ENCODE results near the gene TSPAN5.
A peak's percentile ranks its signal among the peaks of the same experiment; 100 is the strongest.

TSPAN5 gene

DNA sequence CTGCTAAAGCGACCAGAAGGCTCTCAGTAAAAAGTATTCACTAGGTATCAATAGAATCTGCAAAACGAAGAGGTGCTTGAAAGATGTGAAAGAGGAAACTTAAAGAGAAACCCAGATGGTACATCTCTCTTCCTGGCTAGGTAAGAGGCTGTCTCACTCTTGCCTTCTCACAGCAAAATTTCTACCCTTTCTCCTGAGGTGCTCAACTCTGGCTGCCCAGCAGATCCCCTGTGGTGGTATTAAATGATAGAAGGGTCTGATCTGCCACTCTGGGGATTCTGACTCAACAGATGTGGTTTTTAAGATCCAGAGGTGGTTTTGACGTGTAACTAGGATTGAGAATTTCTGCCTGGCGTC, 14.9 kb upstream of the TSPAN5 start:
- DNase-seq (ENCODE audit: low read depth), result no peak

DNA sequence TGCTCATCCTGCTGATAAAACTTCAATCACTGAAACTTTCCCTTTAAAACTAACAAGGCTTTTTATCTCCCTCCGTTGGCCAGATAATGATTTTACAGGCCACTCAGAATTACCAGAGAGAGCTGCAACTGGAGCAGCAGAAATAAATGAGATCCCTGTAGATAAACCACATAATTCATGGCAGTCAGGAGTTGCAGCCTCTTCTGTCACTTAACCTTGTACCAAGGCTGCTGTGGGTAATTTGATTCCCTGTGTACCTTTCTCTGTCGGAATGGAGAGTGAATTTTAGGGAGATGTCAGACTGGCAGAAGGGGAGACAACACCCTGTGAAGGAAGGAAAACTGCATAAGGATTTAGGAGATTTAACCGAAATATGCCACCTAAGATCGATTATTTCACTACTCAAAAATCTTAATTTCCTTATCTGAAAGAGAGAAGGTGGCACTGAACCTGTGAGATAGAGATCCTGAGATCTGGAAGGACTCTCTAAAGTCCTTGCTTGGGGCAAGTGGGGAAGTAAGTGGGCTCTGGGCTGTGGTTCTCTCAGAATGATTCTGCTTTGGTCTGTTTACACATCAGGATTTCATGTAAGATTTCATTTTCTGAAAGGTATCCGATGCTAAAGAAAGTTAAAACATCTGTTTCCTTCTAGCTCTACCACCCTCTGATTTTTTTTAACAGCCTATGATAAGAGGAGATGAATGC, 14.3 kb upstream of the TSPAN5 start:
- DNase-seq (ENCODE audit: low read depth), result no peak

GRCh38 chr4:98671131-98671530, 12.7 kb upstream of the TSPAN5 start:
- DNase-seq (ENCODE audit: low read depth), result no peak

DNA sequence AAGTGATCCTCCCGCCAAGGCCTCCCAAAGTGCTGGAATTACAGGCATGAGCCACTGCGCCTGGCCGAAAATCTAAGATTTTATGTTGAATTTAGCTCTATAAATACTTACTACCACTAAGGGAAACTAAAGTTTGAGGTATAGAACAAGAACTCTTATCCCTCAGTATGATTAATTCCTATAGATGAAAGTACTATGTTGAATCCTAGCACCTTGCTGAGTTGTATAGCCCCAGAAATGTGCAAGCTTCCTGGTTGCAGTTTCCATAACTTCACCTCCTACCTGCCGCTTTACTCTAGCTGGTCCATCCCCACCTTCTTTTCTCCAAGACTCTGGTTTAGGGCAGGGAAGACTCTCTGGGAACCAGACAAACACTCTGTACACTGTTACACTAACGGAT, 11.8 kb upstream of the TSPAN5 start:
- DNase-seq (ENCODE audit: low read depth), result no peak

DNA sequence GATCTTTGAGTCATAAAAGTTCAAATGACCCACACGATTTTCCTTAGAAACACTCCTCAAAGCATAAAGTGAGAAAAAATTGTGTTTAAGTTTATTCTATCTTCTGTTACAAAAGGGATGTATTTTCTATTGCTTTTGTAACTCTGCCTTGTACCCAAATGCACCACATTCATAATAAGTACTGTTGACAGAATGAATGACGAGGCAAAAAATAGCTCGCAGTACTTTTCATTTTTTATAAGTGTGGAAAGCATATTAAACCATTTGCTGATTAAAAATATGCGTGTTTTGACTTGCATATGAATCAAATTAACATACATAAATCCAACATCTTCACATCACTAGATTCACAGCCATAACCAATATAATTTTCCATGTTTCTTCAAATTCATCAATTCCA, 11.2 kb upstream of the TSPAN5 start:
- DNase-seq (ENCODE audit: low read depth), result no peak

GRCh38 chr4:98664959-98665358, 6.5 kb upstream of the TSPAN5 start:
- no peak for DNase-seq (ENCODE audit: low read depth)

- peak; percentile 72 for DNase-seq (ENCODE audit: low read depth)
Observed at GRCh38 chr4:98663226-98664006, 5.0 kb upstream of the TSPAN5 start.

GRCh38 chr4:98662626-98663225, 4.3 kb upstream of the TSPAN5 start:
- peak; percentile 35 for DNase-seq (ENCODE audit: low read depth)

DNA sequence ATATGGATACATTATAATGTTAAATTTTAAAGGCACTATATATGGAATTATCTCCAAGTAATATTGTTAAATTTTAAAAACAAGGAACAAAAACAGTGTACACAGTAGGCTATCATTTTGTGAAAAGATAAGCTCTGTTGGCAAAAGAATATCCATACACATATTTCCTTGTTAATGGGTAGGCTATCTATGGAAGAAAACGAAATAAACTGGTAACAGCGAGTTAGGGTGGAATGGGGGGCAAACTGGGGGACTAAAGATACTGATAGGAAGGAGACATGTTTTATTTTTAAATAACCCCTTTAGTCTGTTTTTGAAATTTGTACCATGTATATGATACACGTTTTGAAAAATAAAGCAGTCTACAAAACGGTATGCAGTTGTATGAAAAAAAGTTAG, 3.6 kb upstream of the TSPAN5 start:
- DNase-seq (ENCODE audit: low read depth), result no peak

DNA sequence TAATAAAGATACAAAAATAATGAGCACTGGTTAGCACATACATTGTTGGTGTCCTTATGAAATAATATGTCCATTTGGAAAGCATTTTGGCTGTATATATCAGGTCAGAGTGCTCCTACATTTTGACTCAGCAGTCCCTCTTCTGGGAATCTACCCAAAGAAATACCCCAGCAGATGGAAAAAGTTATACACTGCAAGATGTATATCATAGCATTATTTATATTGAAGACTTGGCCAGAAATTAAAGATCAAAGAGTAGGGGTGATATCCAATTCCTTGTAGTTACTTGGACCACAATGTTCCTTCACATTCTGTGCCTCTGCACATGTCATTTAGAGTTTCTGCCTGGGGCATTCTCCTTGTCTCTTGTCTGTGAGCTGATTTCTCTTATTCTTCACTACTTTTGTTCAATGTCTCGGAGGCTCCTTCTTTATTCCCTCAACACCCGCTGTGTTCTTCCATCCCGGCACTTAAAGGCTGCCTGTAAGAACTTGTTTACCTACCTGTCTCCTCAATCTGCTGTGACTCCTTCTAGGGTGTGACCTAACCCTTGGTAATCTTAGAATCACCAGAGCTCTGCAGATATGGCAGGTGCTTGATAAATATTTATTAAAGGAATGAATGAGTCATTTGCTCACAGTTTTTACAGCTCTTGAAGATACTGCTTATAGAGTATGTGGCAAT, 3.1 kb upstream of the TSPAN5 start:
- DNase-seq (ENCODE audit: low read depth), result no peak

GRCh38 chr4:98659741-98660462, 1.5 kb upstream of the TSPAN5 start:
- no peak for DNase-seq (ENCODE audit: low read depth)

DNA sequence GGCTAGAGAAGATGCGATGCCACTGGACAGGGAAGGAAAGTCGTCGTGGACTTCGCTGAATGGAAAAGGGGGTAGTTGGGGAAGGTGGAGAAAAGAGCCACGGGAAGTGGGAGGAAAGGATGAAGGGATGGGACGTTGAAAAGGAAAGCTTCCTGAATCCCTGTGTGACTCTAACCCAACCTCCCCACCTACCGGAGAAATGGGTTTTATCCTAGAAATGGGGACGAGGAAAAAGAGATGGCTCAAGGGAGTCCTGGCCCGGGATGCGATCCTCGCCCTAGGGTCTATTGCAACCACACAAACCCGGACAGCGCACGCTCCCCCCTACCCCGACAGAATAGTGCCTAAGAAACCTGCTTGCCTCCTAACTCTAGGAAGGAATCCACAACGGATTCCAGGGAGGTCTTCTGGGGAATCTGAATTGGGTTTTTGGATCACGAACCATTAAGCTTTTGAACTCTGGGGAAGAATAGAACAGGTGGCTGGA, 738 bp upstream of the TSPAN5 start:
- DNase-seq (ENCODE audit: low read depth), result no peak

DNA sequence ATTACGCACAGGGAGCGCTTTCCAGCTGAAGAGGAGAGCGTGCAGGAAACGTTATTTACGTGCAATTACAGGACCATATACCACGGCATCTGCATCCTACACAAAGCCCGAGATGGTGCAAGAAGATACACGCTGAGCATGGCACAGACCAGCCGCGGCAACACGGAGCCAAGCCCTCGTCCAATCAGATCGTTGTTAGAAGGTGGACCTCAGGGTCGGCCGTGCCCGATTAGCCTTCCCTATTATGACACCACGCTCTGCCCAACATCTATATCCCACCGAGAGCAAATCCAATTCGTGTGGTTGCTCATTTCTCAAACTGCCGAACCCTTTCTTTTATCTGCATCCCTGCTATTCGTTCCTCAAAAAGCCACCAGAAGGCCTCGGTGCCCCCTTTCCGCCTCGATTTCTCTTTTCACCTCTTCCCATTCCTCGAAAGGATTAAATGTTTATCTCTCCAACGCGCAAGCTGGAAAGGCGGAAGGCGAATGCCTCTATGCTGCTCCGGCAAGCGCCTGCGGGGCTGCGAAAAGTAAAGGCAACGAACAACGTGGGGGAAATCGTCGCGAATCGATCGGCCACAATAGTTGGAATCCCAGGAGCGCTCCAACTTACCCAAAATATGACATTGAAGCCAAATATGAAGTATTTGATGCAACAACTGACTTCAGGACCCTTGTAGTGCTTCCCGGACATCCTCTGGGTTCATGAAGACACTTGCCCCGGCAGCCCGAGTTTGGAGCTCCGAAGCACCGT, 702 bp downstream of the TSPAN5 start:
- peak; percentile 14 for DNase-seq (ENCODE audit: low read depth)

DNA sequence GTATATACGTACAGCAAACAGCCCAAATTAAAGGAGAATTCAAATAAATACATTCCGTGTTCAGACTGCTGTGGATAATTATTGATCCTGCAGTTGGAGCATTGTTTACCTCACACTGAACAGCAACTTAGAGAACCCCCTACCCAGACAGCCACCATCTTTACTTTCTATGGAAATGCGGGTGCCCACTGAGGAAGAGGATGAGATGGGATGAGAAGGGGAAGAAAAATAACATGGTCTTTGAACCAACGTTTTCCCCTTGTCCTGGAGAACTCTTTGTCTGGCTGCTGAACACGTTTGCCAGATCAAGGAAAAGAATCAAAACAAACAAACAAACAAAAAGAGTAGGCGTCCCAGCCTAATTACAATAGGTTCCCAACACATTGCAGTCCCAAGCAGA, 1.5 kb downstream of the TSPAN5 start:
- no peak for DNase-seq (ENCODE audit: low read depth)

GRCh38 chr4:98656443-98656842, 2.0 kb downstream of the TSPAN5 start:
- DNase-seq (ENCODE audit: low read depth), result no peak

GRCh38 chr4:98653890-98654867, 4.2 kb downstream of the TSPAN5 start:
- no peak for DNase-seq (ENCODE audit: low read depth)

DNA sequence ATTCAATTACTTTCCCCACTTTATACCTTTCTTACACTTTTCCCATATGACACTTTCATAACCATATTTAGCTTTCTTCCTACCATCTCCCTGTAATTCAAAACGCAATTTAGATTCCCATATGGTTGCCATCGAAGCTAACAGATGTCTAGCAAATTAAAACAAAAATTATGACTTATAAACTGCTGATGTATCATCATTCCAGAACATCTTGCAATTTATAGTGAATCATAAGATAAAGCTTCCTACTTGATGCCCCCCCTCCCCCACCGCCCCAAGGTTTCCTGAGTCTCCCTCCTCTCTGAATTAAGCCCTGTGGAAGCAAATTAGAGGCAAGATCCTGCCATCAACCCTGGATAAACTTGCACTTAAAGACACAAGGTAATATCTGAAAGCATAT, 5.4 kb downstream of the TSPAN5 start:
- DNase-seq (ENCODE audit: low read depth), result no peak

- DNase-seq (ENCODE audit: low read depth), result no peak
Observed at GRCh38 chr4:98648602-98649001, 9.8 kb downstream of the TSPAN5 start.

DNA sequence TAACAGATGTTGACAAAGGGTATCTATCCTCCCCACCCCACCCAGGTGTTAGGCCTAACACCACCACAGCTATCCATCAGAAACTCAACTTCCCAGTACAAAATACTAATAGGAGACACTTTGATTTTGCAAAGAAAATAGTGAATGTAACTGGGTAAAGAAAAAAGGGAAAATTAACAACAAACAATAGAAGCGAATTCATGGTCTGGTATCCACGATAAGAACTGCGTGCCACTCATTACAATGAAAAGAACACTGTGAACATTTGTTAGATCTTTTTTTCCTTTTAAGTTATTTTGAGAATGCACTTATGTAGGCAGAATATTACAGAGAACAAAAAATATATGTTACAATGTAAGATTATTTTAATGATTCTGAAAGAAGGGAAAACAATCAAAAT, 12.0 kb downstream of the TSPAN5 start:
- no peak for DNase-seq (ENCODE audit: low read depth)

DNA sequence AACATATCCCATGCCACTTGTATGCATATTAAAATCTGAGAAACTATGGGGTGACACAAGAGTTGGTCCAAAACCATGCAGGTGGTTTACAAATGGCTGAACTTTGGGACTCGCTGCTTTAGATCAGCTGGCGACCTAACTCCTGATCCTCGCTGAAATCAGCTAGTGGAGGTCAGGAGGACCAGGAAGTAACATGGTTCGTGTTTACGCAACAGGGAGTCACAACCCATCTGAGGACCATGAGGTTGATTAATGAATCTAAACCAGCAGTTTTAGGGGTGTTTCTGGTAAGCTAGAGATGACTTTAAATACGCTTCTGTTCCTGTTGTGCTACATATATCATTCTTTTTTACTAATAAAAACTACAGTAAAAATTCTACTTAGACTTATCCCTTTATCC, 12.9 kb downstream of the TSPAN5 start:
- DNase-seq (ENCODE audit: low read depth), result no peak

All from stimulated activated CD4-positive, alpha-beta T cell treated with anti-CD3 and anti-CD28 coated beads, Interleukin-2, amount 100 ng/mL, for 4 hours (primary cell).